SU-DHL-6 (cell line): ENCODE measurements around the gene IL17RE.

ENCODE experiments used
- H2AFZ ChIP-seq: fragments of 200-600 bp; sonication (generic); 2 replicates; pipeline ENCODE4 v1.6.1; 2014; ENCODE audit warnings: low read depth, mild to moderate bottlenecking, moderate library complexity, mixed read lengths, antibody characterized with exemption, low read length; ENCODE audit not compliant: severe bottlenecking
- H3F3A ChIP-seq: fragments of 200-600 bp; shearing (Covaris generic); 2 replicates; pipeline ENCODE4 v1.6.0; 2016; ENCODE audit warnings: antibody characterized with exemption, mild to moderate bottlenecking; ENCODE audit not compliant: insufficient read depth
- H3K27ac ChIP-seq: fragments of 200-600 bp; sonication (generic); 2 replicates; pipeline ENCODE4 v1.5.1; 2016; ENCODE audit warnings: low read depth, mild to moderate bottlenecking, low read length, moderate library complexity, mixed read lengths
- H3K27me3 ChIP-seq: fragments of 200-600 bp; sonication (generic), shearing (Covaris generic); 2 replicates; pipeline ENCODE4 v1.6.0; 2014; ENCODE audit warnings: mild to moderate bottlenecking, low read length
- H3K36me3 ChIP-seq: fragments of 200-600 bp; sonication (generic); 2 replicates; pipeline ENCODE4 v1.6.1; 2014; ENCODE audit warnings: mild to moderate bottlenecking, low read length, mixed read lengths
- H3K4me2 ChIP-seq: fragments of 300-600, 200-600 bp; shearing (Covaris generic), sonication (generic); 2 replicates; pipeline ENCODE4 v1.6.0; 2014; ENCODE audit warnings: low read length, low read depth, mild to moderate bottlenecking; ENCODE audit not compliant: poor library complexity, severe bottlenecking
- H3K4me3 ChIP-seq: fragments of 200-600 bp; sonication (generic); 2 replicates; pipeline ENCODE4 v1.5.1; 2014; ENCODE audit warnings: antibody characterized with exemption, low read length, mild to moderate bottlenecking, mixed read lengths; ENCODE audit not compliant: insufficient read depth, poor library complexity, severe bottlenecking
- H3K79me2 ChIP-seq: fragments of 200-600 bp; sonication (generic); 2 replicates; pipeline ENCODE4 v1.6.1; 2014; ENCODE audit warnings: mild to moderate bottlenecking, low read length, moderate library complexity; ENCODE audit not compliant: insufficient read depth
- H3K9ac ChIP-seq: fragments of 200-600 bp; sonication (generic); 2 replicates; pipeline ENCODE4 v1.7.0; 2014; ENCODE audit warnings: mild to moderate bottlenecking, low read length
- H3K9me2 ChIP-seq: fragments of 200-600 bp; sonication (generic); replicated peaks from 2 replicates; pipeline ENCODE4 v1.6.1; 2014; ENCODE audit warnings: low read length; ENCODE audit not compliant: insufficient read depth
- H3K9me3 ChIP-seq: fragments of 200-600 bp; sonication (generic); 2 replicates; pipeline ENCODE4 v1.6.1; 2014; ENCODE audit warnings: low read length, mixed read lengths; ENCODE audit not compliant: insufficient read depth
- H4K20me1 ChIP-seq: fragments of 200-600 bp; sonication (generic); 2 replicates; pipeline ENCODE4 v1.6.1; 2014; ENCODE audit warnings: low read depth, mild to moderate bottlenecking, antibody characterized with exemption, low read length, moderate library complexity, mixed read lengths
- CTCF ChIP-seq: fragments of 200-600 bp; sonication (generic); IDR thresholded peaks from one replicate; pipeline ENCODE4 v1.5.1; 2017; ENCODE audit warnings: antibody characterized with exemption, mild to moderate bottlenecking, low read length, moderate library complexity; ENCODE audit not compliant: insufficient read depth, poor library complexity, severe bottlenecking
- EZH2phosphoT487 ChIP-seq: fragments of 200-600 bp; sonication (generic), shearing (Covaris generic); conservative IDR thresholded peaks from 2 replicates; pipeline ENCODE4 v1.6.1; 2018; ENCODE audit warnings: mild to moderate bottlenecking, antibody characterized with exemption, low read length, moderate library complexity, mixed read lengths

Gene IL17RE

GRCh38 chr3:9955611-9956352, 53.1 kb downstream of the IL17RE start:
- Histone ChIP-seq H3K9me3 (no peaks in the 10 kb centered on the region), H3K79me2 (no peaks in the 10 kb centered on the region), H3F3A (no peaks in the 10 kb centered on the region), H3K36me3 (no peaks in the 10 kb centered on the region), H3K4me3 (no peak overlapping the region), H4K20me1 (no peaks in the 10 kb centered on the region), H3K27ac (no peak overlapping the region), H2AFZ (no peak overlapping the region), H3K27me3 (no peaks in the 10 kb centered on the region), H3K4me2 (no peak overlapping the region), H3K9me2 (no peaks in the 10 kb centered on the region), H3K9ac (no peak overlapping the region)
- TF ChIP-seq EZH2phosphoT487: no peak
- no peak for TF ChIP-seq CTCF

DNA sequence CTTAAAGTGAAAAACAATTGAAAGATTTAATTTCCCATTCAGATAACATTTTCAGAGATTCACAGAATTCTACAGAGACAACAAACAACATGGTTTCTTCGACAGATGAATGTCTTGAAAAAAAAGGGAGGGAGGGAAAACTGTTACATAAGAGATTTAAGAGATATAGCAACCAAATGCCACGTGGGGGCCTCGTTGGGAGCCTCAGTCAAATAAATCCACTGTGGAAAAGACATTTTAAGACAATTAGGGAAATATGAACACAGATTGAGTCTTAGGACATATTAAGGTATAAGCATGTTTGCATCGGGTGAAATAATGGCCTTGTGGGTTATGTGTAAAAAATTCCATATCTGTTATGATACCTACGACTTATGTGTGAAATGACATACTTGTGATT, 54.6 kb downstream of the IL17RE start:
- H3K79me2 ChIP-seq: no peaks in the 10 kb centered on the region
- H3K36me3 ChIP-seq: no peaks in the 10 kb centered on the region
- H2AFZ ChIP-seq: no peak overlapping the region
- no peaks in the 10 kb centered on the region for H3K9me3 ChIP-seq
- H3F3A ChIP-seq: no peaks in the 10 kb centered on the region
- H3K9me2 ChIP-seq: no peaks in the 10 kb centered on the region
- H3K27me3 ChIP-seq: no peaks in the 10 kb centered on the region
- no peak overlapping the region for H3K27ac ChIP-seq
- no peak overlapping the region for H3K4me2 ChIP-seq
- H4K20me1 ChIP-seq: no peaks in the 10 kb centered on the region
- TF ChIP-seq CTCF (no peak), EZH2phosphoT487 (no peak)
- H3K4me3 ChIP-seq: no peak overlapping the region
- no peak overlapping the region for H3K9ac ChIP-seq

GRCh38 chr3:9965200-9965875, 62.7 kb downstream of the IL17RE start:
- Histone ChIP-seq H4K20me1 (no peaks in the 10 kb centered on the region), H3K9me3 (no peaks in the 10 kb centered on the region), H3K36me3 (0 out of 2 replicates have a peak, but pooled peaks cover 8% of the 10 kb centered on the region), H3K27me3 (no peaks in the 10 kb centered on the region), H3K27ac (no peak overlapping the region), H2AFZ (no peak overlapping the region), H3K9ac (no peak overlapping the region), H3K9me2 (no peaks in the 10 kb centered on the region), H3F3A (no peaks in the 10 kb centered on the region), H3K4me3 (no peak overlapping the region), H3K79me2 (no peaks in the 10 kb centered on the region), H3K4me2 (no peak overlapping the region)
- TF ChIP-seq EZH2phosphoT487 (no peak), CTCF (no peak)
